SK-N-SH (cell line): ENCODE measurements around the gene TIMM23B.
"Not testable (repeated sequence)": the region's sequence is repeated elsewhere in the genome, so short reads cannot be mapped to it uniquely, and the experiment has no call there.

Experiments used
- CTCF ChIP-seq: fragments of 200-600 bp; sonication (generic); IDR thresholded peaks from 2 replicates; pipeline ENCODE4 v1.6.1; 2017; ENCODE audit warnings: antibody characterized with exemption, mild to moderate bottlenecking, moderate library complexity
- FOSL2 ChIP-seq: IDR thresholded peaks from 2 replicates; pipeline ENCODE4 v1.4.0; 2012; ENCODE audit warnings: low read depth, mild to moderate bottlenecking, moderate library complexity, borderline replicate concordance
- RXRA ChIP-seq: IDR thresholded peaks from 2 replicates; pipeline ENCODE4 v1.4.0; 2012; ENCODE audit warnings: low read depth, mild to moderate bottlenecking, borderline replicate concordance

DNA sequence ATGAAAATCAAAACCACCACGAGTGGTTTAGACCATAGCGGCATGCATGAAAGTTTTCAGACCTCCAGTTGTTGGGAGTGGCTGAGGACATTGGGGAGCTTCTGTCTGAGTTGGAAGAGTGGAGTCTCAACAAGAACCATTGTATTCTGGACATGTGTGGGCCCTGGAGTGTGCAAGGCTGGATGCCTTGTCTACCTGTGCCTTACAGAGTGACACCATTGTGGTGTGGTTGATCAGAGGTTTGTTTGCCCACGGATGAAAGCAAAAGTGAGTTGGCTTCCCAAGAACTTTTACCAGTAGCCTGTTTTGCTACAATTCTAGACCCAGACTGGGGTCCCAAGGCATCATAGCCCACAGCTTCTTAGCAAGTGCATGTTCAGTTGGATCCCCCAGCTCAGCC, 35.9 kb downstream of the TIMM23B start:
- not testable (repeated sequence) for TF ChIP-seq CTCF, FOSL2, RXRA
